Spleen (tissue), 7 donors: ENCODE data around the gene FREM2.

Experiments
- POLR2A ChIP-seq, 3 donors: fragments of 450-650 bp; IDR thresholded peaks; one replicate each; pipeline ENCODE4 v1.5.1; 2017; ENCODE audit warnings: antibody characterized with exemption in 3 of 3, mild to moderate bottlenecking in 1 of 3
- TF ChIP-seq, protein P1 (sequence below), 11 experiments: fragments of 200-600 bp in 7 of 11; fragments of 450-650 bp in 4 of 11; sonication (generic) in 4 of 11; IDR thresholded peaks in 8 of 11; conservative IDR thresholded peaks in 3 of 11; 1 replicate in 7 of 11; 2 replicates in 4 of 11; pipeline versions ENCODE4 v1.4.0 to v1.8.0; 2016 to 2021; ENCODE audit warnings: antibody characterized with exemption in 11 of 11, inconsistent platforms in 4 of 11, mild to moderate bottlenecking in 1 of 11
- donor health status: DM: no; HTN: no; CAD: no; lungs with moderate emphysema.
- donor health status: DM: no; HTN: no; CAD: no.
- donor health status: DM: no; HTN: no; CAD: no.

DNA sequence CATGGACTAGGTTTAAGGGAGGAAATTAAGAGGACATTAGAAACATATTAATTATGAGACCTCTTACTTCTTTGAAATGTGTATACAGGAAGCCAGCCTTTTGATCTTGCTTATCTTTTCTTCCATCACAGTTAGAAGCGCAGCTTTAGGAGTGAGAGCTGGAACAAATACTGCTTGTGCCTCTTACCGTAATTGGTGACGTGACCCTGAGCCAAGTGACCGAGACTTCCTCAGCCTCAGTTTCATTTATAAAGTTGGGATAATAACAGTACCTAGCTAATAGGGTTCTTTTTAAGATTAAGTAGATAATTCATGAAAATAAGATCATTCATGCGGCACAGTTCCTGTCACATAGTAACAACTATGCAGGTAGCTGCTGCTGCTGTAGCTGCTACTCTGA, 18.5 kb downstream of the FREM2 start:
- TF ChIP-seq, protein P1, sequence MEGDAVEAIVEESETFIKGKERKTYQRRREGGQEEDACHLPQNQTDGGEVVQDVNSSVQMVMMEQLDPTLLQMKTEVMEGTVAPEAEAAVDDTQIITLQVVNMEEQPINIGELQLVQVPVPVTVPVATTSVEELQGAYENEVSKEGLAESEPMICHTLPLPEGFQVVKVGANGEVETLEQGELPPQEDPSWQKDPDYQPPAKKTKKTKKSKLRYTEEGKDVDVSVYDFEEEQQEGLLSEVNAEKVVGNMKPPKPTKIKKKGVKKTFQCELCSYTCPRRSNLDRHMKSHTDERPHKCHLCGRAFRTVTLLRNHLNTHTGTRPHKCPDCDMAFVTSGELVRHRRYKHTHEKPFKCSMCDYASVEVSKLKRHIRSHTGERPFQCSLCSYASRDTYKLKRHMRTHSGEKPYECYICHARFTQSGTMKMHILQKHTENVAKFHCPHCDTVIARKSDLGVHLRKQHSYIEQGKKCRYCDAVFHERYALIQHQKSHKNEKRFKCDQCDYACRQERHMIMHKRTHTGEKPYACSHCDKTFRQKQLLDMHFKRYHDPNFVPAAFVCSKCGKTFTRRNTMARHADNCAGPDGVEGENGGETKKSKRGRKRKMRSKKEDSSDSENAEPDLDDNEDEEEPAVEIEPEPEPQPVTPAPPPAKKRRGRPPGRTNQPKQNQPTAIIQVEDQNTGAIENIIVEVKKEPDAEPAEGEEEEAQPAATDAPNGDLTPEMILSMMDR (IDR thresholded peaks at IDR 0.05 in 8 of 11, conservative IDR thresholded peaks at IDR 0.05 in 3 of 11) = no peak
- no peak for TF ChIP-seq POLR2A (IDR thresholded peaks at IDR 0.05)
